Measurements from ENCODE around the gene LRMDA. TPM values are rescaled to one million over a fixed set of nuclear protein-coding genes. Genes with fewer than 3 reads are reported as not detected.

The LRMDA gene
- total and polyA plus RNA-seq, 2 of the 13 experiments (the other 11 are each of a cell fraction or from before 2014, with no cell fraction given), result 13.4 to 22.0 TPM

DNA sequence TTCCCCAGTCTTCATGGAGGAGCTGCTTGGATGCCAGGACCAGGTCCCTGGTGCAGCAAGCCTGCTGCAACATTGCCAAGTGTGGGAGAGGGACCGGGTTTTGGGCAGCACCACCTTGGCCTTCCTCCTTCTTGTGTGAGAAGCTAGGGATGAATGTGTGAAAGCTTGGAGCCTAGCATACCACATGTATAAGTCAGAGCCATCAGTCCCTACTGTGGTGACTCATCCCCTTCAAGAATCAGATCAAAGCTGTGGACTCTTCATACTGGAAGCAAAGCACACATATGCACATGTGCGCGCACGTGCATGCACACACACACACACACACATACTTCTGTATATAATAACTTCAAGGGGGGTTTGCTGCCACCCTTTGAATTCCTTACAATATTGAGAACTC is 527.8 kb downstream of the LRMDA start:
- H3K4me2 ChIP-seq (ENCODE audit: low read depth, low read length), result no peak overlapping the region
- no peak for FAIRE-seq
- intact Hi-C loops (cut with micrococcal nuclease; ENCODE audit: unreplicated experiment) (no loop called here), in situ Hi-C loops (cut with HindIII; ENCODE audit: extremely low pct_ligation_motif_present, low pct_unique_long_range_greater_than_20kb) (no loop called here)
- WGBS (ENCODE audit: low lambda C conversion rate), result 90% methylated on average over 4 of the region's 4 CpGs
- BruUV-seq (replicated peaks), result no TSS peak
- no peaks in the 10 kb centered on the region for H3K36me3 ChIP-seq (replicated peaks in 1 of 2; ENCODE audit: control insufficient read depth in 1 of 2, insufficient read depth in 2 of 2, low read length in 2 of 2)
- ATAC-seq, result peak; percentile 37; the same call in 1 of the 3 replicates
- no peak overlapping the region for H2AFZ ChIP-seq (ENCODE audit: low read length)
- POLR2A ChIA-PET, result interaction anchor here (1.1 to 1.2 kb wide), 2 partner anchors 190 to 557 kb away, joined by 3 read pairs; partner anchors contain the start of gene ZNF503
- no peaks in the 10 kb centered on the region for H3K9me3 ChIP-seq (ENCODE audit: low read length)
- no peak overlapping the region for H3K9ac ChIP-seq (ENCODE audit: insufficient read depth, low read depth, low read length)
- no peaks in the 10 kb centered on the region for H4K20me1 ChIP-seq (ENCODE audit: insufficient read depth, low read length)
- H3K27me3 ChIP-seq (ENCODE audit: control insufficient read depth in 1 of 2, insufficient read depth in 2 of 2, low read length in 2 of 2), result no peaks in the 10 kb centered on the region
- peak; percentile 54 for DNase-seq (ENCODE audit: low spot score)
- no peak overlapping the region for H3K27ac ChIP-seq (ENCODE audit: extremely low read length, insufficient read depth, low read length)
- H3K79me2 ChIP-seq (ENCODE audit: insufficient read depth, low read length), result no peaks in the 10 kb centered on the region
- CTCF ChIA-PET (ENCODE audit: low intra/inter-chr PET ratio, low total read pairs), result no interaction called here
- H3K4me1 ChIP-seq (ENCODE audit: insufficient read depth, low read length), result peaks cover 52% of the 10 kb centered on the region
- no peak overlapping the region for H3K4me3 ChIP-seq (replicated peaks in 1 of 3; ENCODE audit: insufficient read depth in 1 of 3, low read depth in 2 of 3, low read length in 3 of 3)
- no peak for TF ChIP-seq NAIF1 (CRISPR knock-in tag; IDR thresholded peaks at IDR 0.05; ENCODE audit: borderline replicate concordance)
- no peak for TF ChIP-seq MED8 (CRISPR knock-in tag; IDR thresholded peaks at IDR 0.05; ENCODE audit: insufficient replicate concordance)
- TF ChIP-seq FOSL1 (CRISPR knock-in tag; IDR thresholded peaks at IDR 0.05; ENCODE audit: borderline replicate concordance), result peak; percentile 35; the same call in 1 of the 2 replicates
- no peak for TF ChIP-seq ZFP82 (CRISPR knock-in tag; IDR thresholded peaks at IDR 0.05; ENCODE audit: borderline replicate concordance)
- no peak for TF ChIP-seq RARG (CRISPR knock-in tag; IDR thresholded peaks at IDR 0.05; ENCODE audit: low read depth)
- TF ChIP-seq, protein P1, sequence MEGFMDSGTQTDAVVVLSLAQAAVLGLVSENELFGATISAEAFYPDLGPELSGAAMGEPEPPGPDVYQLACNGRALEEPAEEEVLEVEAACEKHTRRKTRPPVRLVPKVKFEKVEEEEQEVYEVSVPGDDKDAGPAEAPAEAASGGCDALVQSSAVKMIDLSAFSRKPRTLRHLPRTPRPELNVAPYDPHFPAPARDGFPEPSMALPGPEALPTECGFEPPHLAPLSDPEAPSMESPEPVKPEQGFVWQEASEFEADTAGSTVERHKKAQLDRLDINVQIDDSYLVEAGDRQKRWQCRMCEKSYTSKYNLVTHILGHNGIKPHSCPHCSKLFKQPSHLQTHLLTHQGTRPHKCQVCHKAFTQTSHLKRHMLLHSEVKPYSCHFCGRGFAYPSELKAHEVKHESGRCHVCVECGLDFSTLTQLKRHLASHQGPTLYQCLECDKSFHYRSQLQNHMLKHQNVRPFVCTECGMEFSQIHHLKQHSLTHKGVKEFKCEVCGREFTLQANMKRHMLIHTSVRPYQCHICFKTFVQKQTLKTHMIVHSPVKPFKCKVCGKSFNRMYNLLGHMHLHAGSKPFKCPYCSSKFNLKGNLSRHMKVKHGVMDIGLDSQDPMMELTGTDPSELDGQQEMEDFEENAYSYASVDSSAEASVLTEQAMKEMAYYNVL (CRISPR knock-in tag; IDR thresholded peaks at IDR 0.05; ENCODE audit: borderline replicate concordance), result no peak
- TF ChIP-seq HHEX (CRISPR knock-in tag; IDR thresholded peaks at IDR 0.05), result no peak
- no peak for TF ChIP-seq ZNF101 (CRISPR knock-in tag; IDR thresholded peaks at IDR 0.05; ENCODE audit: borderline replicate concordance, low read depth)
- no peak for TF ChIP-seq IRX3 (CRISPR knock-in tag; IDR thresholded peaks at IDR 0.05; ENCODE audit: borderline replicate concordance, low read depth)
- TF ChIP-seq ZNF34 (CRISPR knock-in tag; IDR thresholded peaks at IDR 0.05; ENCODE audit: borderline replicate concordance), result no peak
- TF ChIP-seq, protein P2, sequence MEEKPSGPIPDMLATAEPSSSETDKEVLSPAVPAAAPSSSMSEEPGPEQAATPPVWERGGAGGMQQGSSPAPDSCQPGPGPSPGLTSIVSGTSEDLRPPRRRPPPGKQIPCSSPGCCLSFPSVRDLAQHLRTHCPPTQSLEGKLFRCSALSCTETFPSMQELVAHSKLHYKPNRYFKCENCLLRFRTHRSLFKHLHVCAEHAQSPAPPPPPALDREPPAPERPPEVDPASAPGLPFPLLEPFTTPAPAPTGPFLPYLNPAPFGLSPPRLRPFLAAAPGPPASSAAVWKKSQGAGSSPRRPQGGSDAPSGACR (CRISPR knock-in tag; IDR thresholded peaks at IDR 0.05), result no peak
- TF ChIP-seq EP300 (IDR thresholded peaks at IDR 0.05; ENCODE audit: low read depth in 2 of 2, low read length in 2 of 2), result 0 out of 4 replicates have a peak, but pooled peaks of 1 of the 2 experiments have one; percentile 22
- TF ChIP-seq EP300 (CRISPR knock-in tag; IDR thresholded peaks at IDR 0.05; ENCODE audit: borderline replicate concordance), result no peak
- TF ChIP-seq, protein P3, sequence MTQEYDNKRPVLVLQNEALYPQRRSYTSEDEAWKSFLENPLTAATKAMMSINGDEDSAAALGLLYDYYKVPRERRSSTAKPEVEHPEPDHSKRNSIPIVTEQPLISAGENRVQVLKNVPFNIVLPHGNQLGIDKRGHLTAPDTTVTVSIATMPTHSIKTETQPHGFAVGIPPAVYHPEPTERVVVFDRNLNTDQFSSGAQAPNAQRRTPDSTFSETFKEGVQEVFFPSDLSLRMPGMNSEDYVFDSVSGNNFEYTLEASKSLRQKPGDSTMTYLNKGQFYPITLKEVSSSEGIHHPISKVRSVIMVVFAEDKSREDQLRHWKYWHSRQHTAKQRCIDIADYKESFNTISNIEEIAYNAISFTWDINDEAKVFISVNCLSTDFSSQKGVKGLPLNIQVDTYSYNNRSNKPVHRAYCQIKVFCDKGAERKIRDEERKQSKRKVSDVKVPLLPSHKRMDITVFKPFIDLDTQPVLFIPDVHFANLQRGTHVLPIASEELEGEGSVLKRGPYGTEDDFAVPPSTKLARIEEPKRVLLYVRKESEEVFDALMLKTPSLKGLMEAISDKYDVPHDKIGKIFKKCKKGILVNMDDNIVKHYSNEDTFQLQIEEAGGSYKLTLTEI (CRISPR knock-in tag; conservative IDR thresholded peaks at IDR 0.05), result no peak
- TF ChIP-seq ZNF251 (CRISPR knock-in tag; IDR thresholded peaks at IDR 0.05), result no peak
- TF ChIP-seq ZNF337 (CRISPR knock-in tag; IDR thresholded peaks at IDR 0.05; ENCODE audit: borderline replicate concordance, low read depth), result no peak
- TF ChIP-seq SNAPC2 (CRISPR knock-in tag; IDR thresholded peaks at IDR 0.05), result no peak
- TF ChIP-seq, protein P4, sequence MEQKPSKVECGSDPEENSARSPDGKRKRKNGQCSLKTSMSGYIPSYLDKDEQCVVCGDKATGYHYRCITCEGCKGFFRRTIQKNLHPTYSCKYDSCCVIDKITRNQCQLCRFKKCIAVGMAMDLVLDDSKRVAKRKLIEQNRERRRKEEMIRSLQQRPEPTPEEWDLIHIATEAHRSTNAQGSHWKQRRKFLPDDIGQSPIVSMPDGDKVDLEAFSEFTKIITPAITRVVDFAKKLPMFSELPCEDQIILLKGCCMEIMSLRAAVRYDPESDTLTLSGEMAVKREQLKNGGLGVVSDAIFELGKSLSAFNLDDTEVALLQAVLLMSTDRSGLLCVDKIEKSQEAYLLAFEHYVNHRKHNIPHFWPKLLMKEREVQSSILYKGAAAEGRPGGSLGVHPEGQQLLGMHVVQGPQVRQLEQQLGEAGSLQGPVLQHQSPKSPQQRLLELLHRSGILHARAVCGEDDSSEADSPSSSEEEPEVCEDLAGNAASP (CRISPR knock-in tag; IDR thresholded peaks at IDR 0.05; ENCODE audit: borderline replicate concordance), result no peak
- no peak for TF ChIP-seq HCFC1 (IDR thresholded peaks at IDR 0.05; ENCODE audit: low read depth, low read length)
- TF ChIP-seq GABPB1 (CRISPR knock-in tag; IDR thresholded peaks at IDR 0.05), result no peak

Measured in HepG2 (cell line).